WTC11 (cell line): ENCODE data around the gene THSD4.

Source experiments
- EMX1 ChIP-seq: fragments of 250-450 bp; sonication (Bioruptor Pico); IDR thresholded peaks from 2 replicates; pipeline ENCODE4 v1.8.0; 2021; ENCODE audit warnings: mild to moderate bottlenecking
- NFE2L1 ChIP-seq: sonication (generic); formaldehyde crosslinking; IDR thresholded peaks from 2 replicates; pipeline ENCODE4 v1.8.1; 2023; ENCODE audit warnings: missing genetic modification reagents
- SP1 ChIP-seq: sonication (generic); formaldehyde crosslinking; conservative IDR thresholded peaks from 2 replicates; pipeline ENCODE4 v1.8.1; 2022; ENCODE audit warnings: missing genetic modification reagents
- ZNF138 ChIP-seq: sonication (generic); formaldehyde crosslinking; conservative IDR thresholded peaks from 2 replicates; pipeline ENCODE4 v1.8.1; 2022; ENCODE audit warnings: mild to moderate bottlenecking, moderate library complexity, missing genetic modification reagents
- TF ChIP-seq, protein P1 (sequence below): fragments of 200-600 bp; IDR thresholded peaks from 2 replicates; pipeline ENCODE4 v1.8.0; 2022; ENCODE audit warnings: antibody characterized with exemption
- TF ChIP-seq, protein P2 (sequence below): sonication (generic); formaldehyde crosslinking; IDR thresholded peaks from 2 replicates; pipeline ENCODE4 v1.8.1; 2023; ENCODE audit warnings: mild to moderate bottlenecking, missing genetic modification reagents

DNA sequence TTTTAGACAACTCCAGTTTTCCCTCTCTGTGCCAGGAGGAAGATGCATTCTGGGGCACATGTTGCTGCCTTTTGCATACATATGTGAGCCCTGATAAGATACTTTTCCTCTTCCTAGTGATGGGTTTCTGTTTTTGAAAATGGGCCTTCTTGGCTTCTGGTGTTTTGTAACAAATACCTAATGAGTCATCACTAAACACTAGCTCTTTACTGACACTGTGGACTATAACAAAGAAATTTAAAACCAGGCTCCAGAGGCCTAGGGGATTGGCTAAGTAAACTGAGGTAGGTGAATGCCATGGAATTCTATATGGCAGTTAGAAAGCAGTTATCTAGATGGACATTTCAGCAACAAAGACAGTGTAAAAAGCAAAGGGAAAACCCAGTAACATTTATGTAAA is 601.7 kb downstream of the THSD4 start:
- TF ChIP-seq EMX1 (CRISPR knock-in tag) (no peak), NFE2L1 (no peak), ZNF138 (no peak), SP1 (no peak)
- TF ChIP-seq, protein P1, sequence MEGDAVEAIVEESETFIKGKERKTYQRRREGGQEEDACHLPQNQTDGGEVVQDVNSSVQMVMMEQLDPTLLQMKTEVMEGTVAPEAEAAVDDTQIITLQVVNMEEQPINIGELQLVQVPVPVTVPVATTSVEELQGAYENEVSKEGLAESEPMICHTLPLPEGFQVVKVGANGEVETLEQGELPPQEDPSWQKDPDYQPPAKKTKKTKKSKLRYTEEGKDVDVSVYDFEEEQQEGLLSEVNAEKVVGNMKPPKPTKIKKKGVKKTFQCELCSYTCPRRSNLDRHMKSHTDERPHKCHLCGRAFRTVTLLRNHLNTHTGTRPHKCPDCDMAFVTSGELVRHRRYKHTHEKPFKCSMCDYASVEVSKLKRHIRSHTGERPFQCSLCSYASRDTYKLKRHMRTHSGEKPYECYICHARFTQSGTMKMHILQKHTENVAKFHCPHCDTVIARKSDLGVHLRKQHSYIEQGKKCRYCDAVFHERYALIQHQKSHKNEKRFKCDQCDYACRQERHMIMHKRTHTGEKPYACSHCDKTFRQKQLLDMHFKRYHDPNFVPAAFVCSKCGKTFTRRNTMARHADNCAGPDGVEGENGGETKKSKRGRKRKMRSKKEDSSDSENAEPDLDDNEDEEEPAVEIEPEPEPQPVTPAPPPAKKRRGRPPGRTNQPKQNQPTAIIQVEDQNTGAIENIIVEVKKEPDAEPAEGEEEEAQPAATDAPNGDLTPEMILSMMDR: no peak
- TF ChIP-seq, protein P2, sequence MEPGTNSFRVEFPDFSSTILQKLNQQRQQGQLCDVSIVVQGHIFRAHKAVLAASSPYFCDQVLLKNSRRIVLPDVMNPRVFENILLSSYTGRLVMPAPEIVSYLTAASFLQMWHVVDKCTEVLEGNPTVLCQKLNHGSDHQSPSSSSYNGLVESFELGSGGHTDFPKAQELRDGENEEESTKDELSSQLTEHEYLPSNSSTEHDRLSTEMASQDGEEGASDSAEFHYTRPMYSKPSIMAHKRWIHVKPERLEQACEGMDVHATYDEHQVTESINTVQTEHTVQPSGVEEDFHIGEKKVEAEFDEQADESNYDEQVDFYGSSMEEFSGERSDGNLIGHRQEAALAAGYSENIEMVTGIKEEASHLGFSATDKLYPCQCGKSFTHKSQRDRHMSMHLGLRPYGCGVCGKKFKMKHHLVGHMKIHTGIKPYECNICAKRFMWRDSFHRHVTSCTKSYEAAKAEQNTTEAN: no peak
